Activated T-cell treated with anti-CD3 and anti-CD28 coated beads, Interleukin-2, amount 50 U/mL, for 4 hours (primary cell): ENCODE data around the gene UBQLN3. TPM values are rescaled to one million over a fixed set of nuclear protein-coding genes. Genes with fewer than 3 reads are reported as not detected.

ENCODE experiments used
- ATAC-seq, 2 donors: fragments of 200-7000 bp; cut with Tn5 transposase; one replicate each; pipeline ENCODE4 v1.10.0; 2021
- DNase-seq: peaks from one replicate; pipeline ENCODE4 v3.0.0-alpha.2; 2020
- H3K27me3 Mint-ChIP-seq: one replicate; pipeline ENCODE4 v1.8.0; 2021; ENCODE audit warnings: low read depth, mixed read lengths
- H3K36me3 Mint-ChIP-seq: one replicate; pipeline ENCODE4 v1.8.0; 2022; ENCODE audit warnings: mixed read lengths; ENCODE audit not compliant: insufficient read depth
- H3K4me1 Mint-ChIP-seq: one replicate; pipeline ENCODE4 v1.8.0; 2021; ENCODE audit warnings: low read depth, mixed read lengths
- H3K4me3 Mint-ChIP-seq: one replicate; pipeline ENCODE4 v1.8.0; 2021; ENCODE audit warnings: mild to moderate bottlenecking, moderate library complexity, mixed read lengths
- H3K9me3 Mint-ChIP-seq: one replicate; pipeline ENCODE4 v1.8.0; 2021; ENCODE audit warnings: mixed read lengths
- total RNA-seq, 3 donors: library from RNA; stranded (reverse); gene quantifications; one replicate each; pipeline ENCODE4 v1.2.1, GENCODE V29; 2021

UBQLN3 gene
- not detected for total RNA-seq

DNA sequence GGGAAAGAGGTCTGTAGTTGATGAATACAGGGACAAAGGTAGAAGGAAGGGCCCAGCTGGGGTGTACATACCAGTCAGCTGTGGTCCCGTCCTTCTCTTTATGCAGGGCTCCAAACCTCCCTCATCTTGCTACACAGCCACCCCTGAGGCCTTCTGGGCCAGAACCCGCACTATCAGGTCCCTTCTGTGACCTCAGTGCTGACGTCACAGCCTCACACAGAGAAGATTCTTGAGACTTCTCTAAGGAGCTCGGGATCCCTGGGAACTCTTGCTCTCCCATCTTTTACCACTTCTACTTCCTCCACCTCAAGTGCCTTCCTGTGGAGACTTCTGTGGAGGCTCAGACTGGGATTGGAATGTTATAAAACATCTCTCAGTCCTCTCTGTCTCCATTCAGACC, at the start of gene UBQLN3:
Gene UBQLN3 (minus strand): TSS at position 155 of the 400 bp plus-strand sequence. CDS start 399 bp downstream, outside the sequence.
- H3K4me1 Mint-ChIP-seq, result no peaks in the 10 kb centered on the region
- H3K9me3 Mint-ChIP-seq, result no peaks in the 10 kb centered on the region
- no peaks in the 10 kb centered on the region for H3K36me3 Mint-ChIP-seq
- no peak within 1 kb of the TSS for H3K4me3 Mint-ChIP-seq
- no peak for ATAC-seq
- peaks cover 2% of the 10 kb centered on the region for H3K27me3 Mint-ChIP-seq
- DNase-seq, result no peak

GRCh38 chr11:5557751-5558150, 48.0 kb upstream of the UBQLN3 start:
- Mint-ChIP-seq H3K36me3 (no peaks in the 10 kb centered on the region), H3K4me3 (no peak overlapping the region), H3K9me3 (no peaks in the 10 kb centered on the region), H3K4me1 (no peaks in the 10 kb centered on the region), H3K27me3 (peaks cover 4% of the 10 kb centered on the region)
- DNase-seq (no peak), ATAC-seq (no peak)

GRCh38 chr11:5556596-5557188, 46.9 kb upstream of the UBQLN3 start:
- DNase-seq (no peak), ATAC-seq (no peak)
- no peak overlapping the region for H3K4me3 Mint-ChIP-seq
- H3K4me1 Mint-ChIP-seq, result no peaks in the 10 kb centered on the region
- H3K36me3 Mint-ChIP-seq, result no peaks in the 10 kb centered on the region
- H3K27me3 Mint-ChIP-seq, result peaks cover 4% of the 10 kb centered on the region
- H3K9me3 Mint-ChIP-seq, result no peaks in the 10 kb centered on the region

GRCh38 chr11:5553343-5553742, 43.6 kb upstream of the UBQLN3 start:
- ATAC-seq (no peak), DNase-seq (no peak)
- H3K4me3 Mint-ChIP-seq, result no peak overlapping the region
- no peaks in the 10 kb centered on the region for H3K4me1 Mint-ChIP-seq
- peaks cover 7% of the 10 kb centered on the region for H3K27me3 Mint-ChIP-seq
- H3K9me3 Mint-ChIP-seq, result no peaks in the 10 kb centered on the region
- H3K36me3 Mint-ChIP-seq, result no peaks in the 10 kb centered on the region

DNA sequence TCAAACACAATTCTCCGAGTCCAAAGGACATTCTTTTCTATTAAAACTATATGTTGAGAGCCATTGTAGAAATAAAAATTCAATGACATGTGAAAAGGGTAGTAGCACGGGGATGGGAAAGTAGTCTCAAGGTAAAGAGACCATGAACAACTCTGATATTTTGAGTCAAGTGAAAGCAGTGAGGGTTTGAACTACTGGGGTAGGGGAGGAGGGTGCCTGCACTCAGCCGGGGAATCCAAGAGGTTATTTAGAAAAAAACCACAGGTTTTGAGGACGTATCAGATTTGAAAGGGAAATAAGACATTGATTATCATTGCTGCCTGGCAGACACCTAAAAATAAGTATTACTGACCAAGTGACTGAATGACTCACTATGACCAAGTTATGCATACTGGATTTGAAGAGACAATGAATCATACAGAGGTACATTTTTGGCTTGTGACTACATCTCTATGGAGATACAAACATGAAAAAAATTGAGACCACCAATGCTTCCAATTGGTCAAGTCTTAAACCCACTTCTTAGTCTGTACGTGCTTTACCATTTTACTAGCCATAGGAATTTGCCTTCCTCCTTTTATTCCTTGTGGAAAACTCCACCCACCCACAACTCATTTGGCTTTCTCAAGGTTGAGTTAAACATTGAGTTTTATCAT, 40.8 kb upstream of the UBQLN3 start:
- DNase-seq (no peak), ATAC-seq (no peak)
- Mint-ChIP-seq H3K9me3 (no peaks in the 10 kb centered on the region), H3K36me3 (no peaks in the 10 kb centered on the region), H3K4me1 (no peaks in the 10 kb centered on the region), H3K4me3 (no peak overlapping the region), H3K27me3 (peaks cover 6% of the 10 kb centered on the region)

GRCh38 chr11:5548440-5548839, 38.7 kb upstream of the UBQLN3 start, which contains the start of gene OR52H1:
OR52H1 (minus strand) TSS chr11:5548540; CDS start chr11:5545505, 3,035 bp downstream.
- H3K4me1 Mint-ChIP-seq, result no peaks in the 10 kb centered on the region
- H3K9me3 Mint-ChIP-seq, result no peaks in the 10 kb centered on the region
- no peak for DNase-seq
- no peaks in the 10 kb centered on the region for H3K36me3 Mint-ChIP-seq
- no peak for ATAC-seq
- H3K27me3 Mint-ChIP-seq, result peaks cover 6% of the 10 kb centered on the region
- no peak within 1 kb of the TSS for H3K4me3 Mint-ChIP-seq

DNA sequence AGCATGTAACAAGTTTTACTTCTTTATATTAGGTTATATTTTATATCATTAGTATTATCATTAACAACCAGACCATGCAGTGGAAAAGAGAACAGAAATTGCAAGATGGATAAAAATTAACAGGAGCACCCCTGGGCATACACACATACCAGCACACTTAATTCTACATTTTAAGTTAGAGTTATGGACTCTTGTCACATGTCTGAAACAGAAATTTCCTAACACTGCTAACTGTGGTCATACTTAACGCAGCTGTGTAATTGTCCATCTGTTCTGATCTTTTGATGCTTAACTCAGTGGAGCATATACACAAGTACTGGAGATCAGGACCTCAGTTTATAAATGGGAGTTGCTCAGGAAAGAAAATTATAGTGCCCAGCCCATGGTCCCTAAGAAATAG, 38.2 kb upstream of the UBQLN3 start:
- H3K9me3 Mint-ChIP-seq, result no peaks in the 10 kb centered on the region
- ATAC-seq (no peak), DNase-seq (no peak)
- H3K4me3 Mint-ChIP-seq, result no peak overlapping the region
- peaks cover 6% of the 10 kb centered on the region for H3K27me3 Mint-ChIP-seq
- H3K36me3 Mint-ChIP-seq, result no peaks in the 10 kb centered on the region
- H3K4me1 Mint-ChIP-seq, result no peaks in the 10 kb centered on the region

GRCh38 chr11:5546457-5546856, 36.7 kb upstream of the UBQLN3 start:
- Mint-ChIP-seq H3K27me3 (peaks cover 6% of the 10 kb centered on the region), H3K4me1 (no peaks in the 10 kb centered on the region), H3K4me3 (no peak overlapping the region), H3K36me3 (no peaks in the 10 kb centered on the region), H3K9me3 (no peaks in the 10 kb centered on the region)
- ATAC-seq (no peak), DNase-seq (no peak)

- no peaks in the 10 kb centered on the region for H3K36me3 Mint-ChIP-seq
- H3K4me3 Mint-ChIP-seq, result no peak overlapping the region
- peaks cover 3% of the 10 kb centered on the region for H3K27me3 Mint-ChIP-seq
- no peaks in the 10 kb centered on the region for H3K4me1 Mint-ChIP-seq
- peaks cover 6% of the 10 kb centered on the region for H3K9me3 Mint-ChIP-seq
- no peak for ATAC-seq
- DNase-seq, result no peak
These were observed 31.7 kb upstream of the UBQLN3 start for GRCh38 chr11:5541427-5541826.

DNA sequence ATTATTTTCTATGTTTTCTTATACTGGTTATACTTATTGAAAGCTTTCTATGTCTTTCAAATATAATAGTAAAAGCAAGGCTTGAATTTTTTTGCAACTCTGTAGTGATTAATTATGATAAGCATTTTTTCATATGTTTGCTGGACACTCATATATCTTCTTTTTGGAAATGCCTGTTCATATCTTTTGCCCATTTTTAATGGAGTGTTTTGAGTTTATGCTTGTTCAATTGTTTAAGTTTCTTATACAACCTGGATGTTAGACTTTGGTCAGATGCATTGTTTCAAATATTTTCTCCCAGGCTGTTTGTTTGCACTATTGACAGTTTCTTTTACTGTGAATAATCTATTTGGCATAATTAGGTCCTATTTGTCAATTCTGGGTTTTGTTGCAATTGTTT, 26.7 kb upstream of the UBQLN3 start:
- Mint-ChIP-seq H3K27me3 (peaks cover 3% of the 10 kb centered on the region), H3K4me1 (no peaks in the 10 kb centered on the region), H3K4me3 (no peak overlapping the region), H3K36me3 (no peaks in the 10 kb centered on the region), H3K9me3 (peaks cover 10% of the 10 kb centered on the region)
- no peak for ATAC-seq
- DNase-seq, result no peak

DNA sequence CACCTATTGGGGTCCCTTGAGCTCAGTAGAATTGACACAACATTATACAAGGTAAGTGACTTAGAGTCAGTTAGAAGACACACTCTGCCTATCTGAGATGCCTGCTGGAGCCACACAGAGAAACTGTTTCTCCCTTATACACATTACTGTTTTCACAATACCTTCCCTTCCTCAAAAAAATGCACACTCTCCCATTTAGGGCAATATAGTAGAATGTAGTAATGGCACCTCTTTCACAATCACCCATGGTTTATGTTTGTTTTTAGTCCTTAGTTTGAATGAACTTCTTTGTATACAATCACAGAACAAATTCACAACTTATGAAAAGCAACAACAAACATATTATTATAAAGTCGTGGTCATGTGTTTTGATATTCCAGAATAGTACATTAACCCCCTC, 24.3 kb upstream of the UBQLN3 start:
- Mint-ChIP-seq H3K4me1 (no peaks in the 10 kb centered on the region), H3K36me3 (no peaks in the 10 kb centered on the region), H3K9me3 (peaks cover 10% of the 10 kb centered on the region), H3K27me3 (no peaks in the 10 kb centered on the region), H3K4me3 (no peak overlapping the region)
- DNase-seq (no peak), ATAC-seq (no peak)

DNA sequence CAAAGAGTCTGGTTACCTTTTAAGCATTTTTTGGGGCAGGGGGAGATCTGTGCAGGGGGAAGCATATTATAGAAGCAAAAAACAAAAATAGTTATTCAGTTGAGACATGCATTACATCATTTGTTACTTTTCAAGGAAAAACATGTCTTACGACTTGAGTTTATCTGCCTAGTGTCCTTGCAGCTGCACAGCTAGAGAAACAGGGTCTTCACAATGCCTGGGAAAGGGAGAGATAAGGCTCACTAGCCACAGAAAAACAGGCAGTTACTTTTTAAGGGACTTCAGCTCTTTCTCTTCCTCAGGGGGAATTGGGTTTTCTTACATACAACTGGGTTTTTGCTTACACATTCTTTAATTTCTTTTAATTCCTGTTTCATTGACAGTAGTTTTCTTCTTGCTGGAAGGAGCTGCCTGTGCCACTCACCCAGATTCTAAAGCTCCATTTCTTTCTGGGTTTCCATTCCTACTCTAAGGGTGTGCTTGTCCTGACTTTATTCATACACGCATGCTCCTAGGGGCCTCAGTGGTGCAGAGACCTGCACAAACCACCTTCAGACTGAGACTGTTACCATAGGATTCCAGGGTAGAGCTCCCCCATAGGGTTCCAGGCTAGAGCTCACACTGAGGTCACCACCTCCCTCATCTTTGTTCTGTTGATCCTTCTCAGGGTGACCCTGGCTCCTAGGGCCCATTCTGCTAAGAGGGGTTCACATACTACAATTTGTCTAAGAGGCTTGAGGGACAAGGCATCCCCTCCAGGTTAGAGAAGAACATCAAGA, 21.5 kb upstream of the UBQLN3 start:
- Mint-ChIP-seq H3K27me3 (no peaks in the 10 kb centered on the region), H3K4me1 (no peaks in the 10 kb centered on the region), H3K9me3 (peaks cover 1% of the 10 kb centered on the region), H3K4me3 (no peak overlapping the region), H3K36me3 (no peaks in the 10 kb centered on the region)
- ATAC-seq, result no peak
- no peak for DNase-seq

- DNase-seq (no peak), ATAC-seq (no peak)
- Mint-ChIP-seq H3K4me3 (no peak overlapping the region), H3K36me3 (no peaks in the 10 kb centered on the region), H3K27me3 (no peaks in the 10 kb centered on the region), H3K9me3 (no peaks in the 10 kb centered on the region), H3K4me1 (no peaks in the 10 kb centered on the region)
These were observed 18.7 kb upstream of the UBQLN3 start for GRCh38 chr11:5528495-5528894.

GRCh38 chr11:5527716-5528115, 18.0 kb upstream of the UBQLN3 start:
- no peak for ATAC-seq
- Mint-ChIP-seq H3K4me3 (no peak overlapping the region), H3K27me3 (no peaks in the 10 kb centered on the region)

DNA sequence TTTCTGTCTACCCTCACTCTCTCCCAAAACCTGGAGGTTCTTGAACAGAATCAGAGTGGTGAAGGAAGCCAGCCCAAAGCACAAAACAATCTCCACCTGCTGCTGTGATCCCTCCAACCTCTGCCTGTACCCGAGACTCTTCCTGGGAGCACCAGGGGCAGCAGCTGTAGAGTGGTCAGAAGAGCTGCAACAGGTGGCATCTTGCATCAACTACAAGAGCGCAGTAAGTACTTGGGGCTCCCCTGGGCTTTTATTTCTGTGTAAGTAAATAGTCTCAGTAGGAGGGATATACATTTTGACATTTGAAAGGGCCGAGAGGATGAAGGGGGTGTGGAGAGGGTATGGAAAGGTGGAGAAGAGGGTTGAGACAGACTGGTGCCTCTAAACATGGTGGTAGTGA, 15.0 kb upstream of the UBQLN3 start:
- no peaks in the 10 kb centered on the region for H3K4me1 Mint-ChIP-seq
- no peaks in the 10 kb centered on the region for H3K9me3 Mint-ChIP-seq

More at GRCh38 chr11:5527716-5528115, 18.0 kb upstream of the UBQLN3 start:
- no peak for DNase-seq
- H3K9me3 Mint-ChIP-seq, result no peaks in the 10 kb centered on the region
- no peaks in the 10 kb centered on the region for H3K4me1 Mint-ChIP-seq
- no peaks in the 10 kb centered on the region for H3K36me3 Mint-ChIP-seq

More for the DNA sequence above, 15.0 kb upstream of the UBQLN3 start:
- H3K36me3 Mint-ChIP-seq, result no peaks in the 10 kb centered on the region
- ATAC-seq (no peak), DNase-seq (no peak)
- H3K4me3 Mint-ChIP-seq, result no peak overlapping the region
- H3K27me3 Mint-ChIP-seq, result no peaks in the 10 kb centered on the region
